GM12878 (cell line): ENCODE measurements around the gene PRSS2. TPM values are rescaled to one million over a fixed set of nuclear protein-coding genes. Genes with fewer than 3 reads are reported as not detected.

Source experiments
- BRCA1 ChIP-seq: IDR thresholded peaks from 2 replicates; pipeline ENCODE4 v1.6.1; 2011; ENCODE audit warnings: low read depth, low read length, improper control_type of control experiment
- CEBPB ChIP-seq, 2 experiments: fragments of 150-350 bp in 1 of 2; IDR thresholded peaks; 2 replicates each; pipeline ENCODE4 v1.6.1; 2012 to 2014; ENCODE audit warnings: low read depth in 2 of 2, low read length in 2 of 2, borderline replicate concordance in 1 of 2, inconsistent platforms in 1 of 2
- ESRRA ChIP-seq: IDR thresholded peaks from 2 replicates; pipeline ENCODE4 v1.6.1; 2012; ENCODE audit warnings: mild to moderate bottlenecking, low read length, improper control_type of control experiment
- HCFC1 ChIP-seq: fragments of 150-350 bp; IDR thresholded peaks from 2 replicates; pipeline ENCODE4 v1.6.1; 2014; ENCODE audit warnings: low read length
- MTA2 ChIP-seq: fragments of 450-650 bp; IDR thresholded peaks from 2 replicates; pipeline ENCODE4 v1.6.1; 2016; ENCODE audit warnings: low read depth, mild to moderate bottlenecking, moderate library complexity
- PKNOX1 ChIP-seq: fragments of 450-650 bp; IDR thresholded peaks from 2 replicates; pipeline ENCODE4 v1.6.1; 2016; ENCODE audit warnings: mild to moderate bottlenecking
- SREBF1 ChIP-seq: IDR thresholded peaks from 2 replicates; pipeline ENCODE4 v1.6.1; 2012; ENCODE audit warnings: mild to moderate bottlenecking, low read length
- YY1 ChIP-seq: IDR thresholded peaks from 2 replicates; pipeline ENCODE4 v1.6.1; 2011; ENCODE audit warnings: low read depth, mild to moderate bottlenecking, low read length
- ZBED1 ChIP-seq: IDR thresholded peaks from 2 replicates; pipeline ENCODE4 v1.6.1; 2016; ENCODE audit warnings: borderline replicate concordance
- polyA plus RNA-seq, 11 experiments: library from polyadenylated mRNA; depleted of rRNA in 4 of 11; unstranded in 6 of 11; stranded (reverse) in 5 of 11; fragments of >200 nt; fragmentation: Nextera tagmentation in 4 of 11; fragmentation: Illumina TruSeq in 1 of 11; extraction: Ambion mirVana in 4 of 11; extraction: Trizol in 1 of 11; gene quantifications; 1 replicate in 1 of 11; 2 replicates in 10 of 11; pipeline versions ENCODE4 v1.2.1 to v1.2.3, GENCODE V29; 2011 to 2016; ENCODE audit warnings: inconsistent platforms in 2 of 11, missing spikeins in 2 of 11, low read depth in 1 of 11
- total RNA-seq, 4 experiments: library from RNA; depleted of rRNA in 3 of 4; stranded (reverse); fragments of >200 nt in 3 of 4; fragmentation: Illumina TruSeq in 1 of 4; extraction: Trizol in 1 of 4; gene quantifications; 2 replicates each; pipeline versions ENCODE4 v1.2.1 to v1.2.3, GENCODE V29; 2013 to 2021
- TF ChIP-seq, protein P1 (sequence below): fragments of 450-650 bp; IDR thresholded peaks from 2 replicates; pipeline ENCODE4 v1.6.1; 2018; ENCODE audit warnings: mild to moderate bottlenecking, low read depth, moderate library complexity; ENCODE audit not compliant: partially characterized antibody

The PRSS2 gene
- total and polyA plus RNA-seq, 10 of the 15 experiments (the other 5 are each of a cell fraction or from before 2014, with no cell fraction given): 0.21 to 28.8 (median 0.41) TPM; not detected in 7

GRCh38 chr7:142792129-142792528 lies 21.4 kb downstream of the PRSS2 start (continued):
- TF ChIP-seq ESRRA (no peak), YY1 (no peak), CEBPB (IDR thresholded peaks at IDR 0.05; ENCODE audit: borderline replicate concordance in 1 of 2, low read depth in 2 of 2, low read length in 2 of 2) (no peak), HCFC1 (no peak), ZBED1 (no peak), SREBF1 (no peak), PKNOX1 (no peak), BRCA1 (no peak), MTA2 (no peak)
- TF ChIP-seq, protein P1, sequence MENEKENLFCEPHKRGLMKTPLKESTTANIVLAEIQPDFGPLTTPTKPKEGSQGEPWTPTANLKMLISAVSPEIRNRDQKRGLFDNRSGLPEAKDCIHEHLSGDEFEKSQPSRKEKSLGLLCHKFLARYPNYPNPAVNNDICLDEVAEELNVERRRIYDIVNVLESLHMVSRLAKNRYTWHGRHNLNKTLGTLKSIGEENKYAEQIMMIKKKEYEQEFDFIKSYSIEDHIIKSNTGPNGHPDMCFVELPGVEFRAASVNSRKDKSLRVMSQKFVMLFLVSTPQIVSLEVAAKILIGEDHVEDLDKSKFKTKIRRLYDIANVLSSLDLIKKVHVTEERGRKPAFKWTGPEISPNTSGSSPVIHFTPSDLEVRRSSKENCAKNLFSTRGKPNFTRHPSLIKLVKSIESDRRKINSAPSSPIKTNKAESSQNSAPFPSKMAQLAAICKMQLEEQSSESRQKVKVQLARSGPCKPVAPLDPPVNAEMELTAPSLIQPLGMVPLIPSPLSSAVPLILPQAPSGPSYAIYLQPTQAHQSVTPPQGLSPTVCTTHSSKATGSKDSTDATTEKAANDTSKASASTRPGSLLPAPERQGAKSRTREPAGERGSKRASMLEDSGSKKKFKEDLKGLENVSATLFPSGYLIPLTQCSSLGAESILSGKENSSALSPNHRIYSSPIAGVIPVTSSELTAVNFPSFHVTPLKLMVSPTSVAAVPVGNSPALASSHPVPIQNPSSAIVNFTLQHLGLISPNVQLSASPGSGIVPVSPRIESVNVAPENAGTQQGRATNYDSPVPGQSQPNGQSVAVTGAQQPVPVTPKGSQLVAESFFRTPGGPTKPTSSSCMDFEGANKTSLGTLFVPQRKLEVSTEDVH: no peak
